Gastroesophageal sphincter (tissue), 4 donors: ENCODE results near the gene ATP8B3. TPM values are rescaled to one million over a fixed set of nuclear protein-coding genes. Genes with fewer than 3 reads are reported as not detected.

Experiments used
- ATAC-seq: fragments of 150-250 bp; one replicate; pipeline ENCODE4 v1.9.1; 2016; ENCODE audit warnings: mild to moderate bottlenecking, moderate library complexity
- H3K27ac ChIP-seq, 4 donors: fragments of 200-600 bp; sonication (generic) in 3 of 4; 1 replicate in 3 of 4; 2 replicates in 1 of 4; pipeline ENCODE4 v1.5.1; 2016 to 2019
- H3K27me3 ChIP-seq: fragments of 200-600 bp; sonication (generic); one replicate; pipeline ENCODE4 v1.5.1; 2019
- H3K36me3 ChIP-seq, 2 donors: fragments of 200-600 bp; sonication (generic); one replicate each; pipeline ENCODE4 v1.5.1; 2019; ENCODE audit warnings: control low read depth in 1 of 2
- H3K4me1 ChIP-seq, 3 donors: fragments of 200-600 bp; sonication (generic); 1 replicate in 2 of 3; 2 replicates in 1 of 3; pipeline ENCODE4 v1.5.1; 2016 to 2019; ENCODE audit warnings: control low read depth in 2 of 3
- H3K4me3 ChIP-seq, 2 donors: fragments of 200-600 bp; sonication (generic); one replicate each; pipeline ENCODE4 v1.5.1; 2019; ENCODE audit warnings: mild to moderate bottlenecking in 1 of 2, moderate library complexity in 1 of 2
- H3K9me3 ChIP-seq, 3 donors: fragments of 200-600 bp; sonication (generic); one replicate each; pipeline ENCODE4 v1.5.1; 2017 to 2019; ENCODE audit warnings: control low read depth in 2 of 3
- CTCF ChIP-seq, 4 experiments: fragments of 200-600 bp in 2 of 4; fragments of 450-650 bp in 2 of 4; sonication (generic) in 1 of 4; IDR thresholded peaks; one replicate each; pipeline ENCODE4 v1.5.1; 2017 to 2019; ENCODE audit warnings: antibody characterized with exemption in 4 of 4, mild to moderate bottlenecking in 2 of 4, moderate library complexity in 2 of 4
- EP300 ChIP-seq: sonication (generic); formaldehyde crosslinking; IDR thresholded peaks from one replicate; pipeline ENCODE4 v1.6.1; 2017; ENCODE audit warnings: antibody characterized with exemption, mild to moderate bottlenecking
- POLR2A ChIP-seq, 2 donors: fragments of 450-650 bp; IDR thresholded peaks; one replicate each; pipeline ENCODE4 v1.6.1; 2017; ENCODE audit warnings: antibody characterized with exemption in 2 of 2, mild to moderate bottlenecking in 2 of 2, moderate library complexity in 1 of 2
- POLR2AphosphoS5 ChIP-seq: sonication (generic); formaldehyde crosslinking; IDR thresholded peaks from one replicate; pipeline ENCODE4 v1.6.1; 2017; ENCODE audit warnings: antibody characterized with exemption
- WGBS, 2 donors: methylation state at CpG; one replicate each; pipeline ENCODE4 v1.1.5; 2018; ENCODE audit warnings: low coverage in 1 of 2; 5-methylcytosine and 5-hydroxymethylcytosine counted together
- total RNA-seq, 4 donors: library from RNA; depleted of rRNA; stranded (reverse); fragments of >200 nt; gene quantifications; one replicate each; pipeline ENCODE4 v1.1.0, GENCODE V29; 2016

Gene ATP8B3
- total RNA-seq, 4 donors from 2014 or later, result 0.27 to 1.4 (median 0.48) TPM

GRCh38 chr19:1789261-1790041, 22.6 kb downstream of the ATP8B3 start:
- Histone ChIP-seq H3K27me3 (peaks cover 87% of the 10 kb centered on the region), H3K27ac (no peak overlapping the region), H3K4me3 (peak overlapping the region in 1 of 2 donors; percentile 22), H3K4me1 (peaks cover 0 to 14% (median 2%) of the 10 kb centered on the region in 3 donors), H3K9me3 (peaks cover 0 to 4% (median 0%) of the 10 kb centered on the region in 3 donors), H3K36me3 (no peaks in the 10 kb centered on the region)
- WGBS, 2 donors, result 11 to 20% methylated on average over 5 to 6 of the region's 59 CpGs
- TF ChIP-seq EP300, result no peak
- TF ChIP-seq CTCF (IDR thresholded peaks at IDR 0.05), result no peak
- TF ChIP-seq POLR2A (IDR thresholded peaks at IDR 0.05), result no peak
- no peak for TF ChIP-seq POLR2AphosphoS5
- ATAC-seq, result no peak

- no peak for TF ChIP-seq EP300
- no peak for TF ChIP-seq POLR2AphosphoS5
- H3K4me1 ChIP-seq, result peaks cover 0 to 14% (median 2%) of the 10 kb centered on the region in 3 donors
- H3K4me3 ChIP-seq, result no peak overlapping the region
- H3K36me3 ChIP-seq, result no peaks in the 10 kb centered on the region
- H3K27ac ChIP-seq, result no peak overlapping the region
- 64 to 72% methylated on average over 8 of the region's 8 CpGs for WGBS, 2 donors
- H3K27me3 ChIP-seq, result peaks cover 92% of the 10 kb centered on the region
- no peak for ATAC-seq
- H3K9me3 ChIP-seq, result peaks cover 0 to 20% (median 0%) of the 10 kb centered on the region in 3 donors
Measured at GRCh38 chr19:1787116-1787515, 25.0 kb downstream of the ATP8B3 start.

GRCh38 chr19:1786668-1787067, 25.4 kb downstream of the ATP8B3 start:
- peaks cover 0 to 25% (median 0%) of the 10 kb centered on the region in 3 donors for H3K9me3 ChIP-seq
- TF ChIP-seq POLR2AphosphoS5 (no peak), EP300 (no peak), CTCF (IDR thresholded peaks at IDR 0.05) (no peak), POLR2A (IDR thresholded peaks at IDR 0.05) (no peak)
- peaks cover 0 to 14% (median 2%) of the 10 kb centered on the region in 3 donors for H3K4me1 ChIP-seq
- H3K36me3 ChIP-seq, result no peaks in the 10 kb centered on the region
- no peak for ATAC-seq
- no peak overlapping the region for H3K4me3 ChIP-seq
- peaks cover 92% of the 10 kb centered on the region for H3K27me3 ChIP-seq
- no peak overlapping the region for H3K27ac ChIP-seq
- no CpG with 5 or more reads among the region's 8 CpGs for WGBS, 2 donors

DNA sequence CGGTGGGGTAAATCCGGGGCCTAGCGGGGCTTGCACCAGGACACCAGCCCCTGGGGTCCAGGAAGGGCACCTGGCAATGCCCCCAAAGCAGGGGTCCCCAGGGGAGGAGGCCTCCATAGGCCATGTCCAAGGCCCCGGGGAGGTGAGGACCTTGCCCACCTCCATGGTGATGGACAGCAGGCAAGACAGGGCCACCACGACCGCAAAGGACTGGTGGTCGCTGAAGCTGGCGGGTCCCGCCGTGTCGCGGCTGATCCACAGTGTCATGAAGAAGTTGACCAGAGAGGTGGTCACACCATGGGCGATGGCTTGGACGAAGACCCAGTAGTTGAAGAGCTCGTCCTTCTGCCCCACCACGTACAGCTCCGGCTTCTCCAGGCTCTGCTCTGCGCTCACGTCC, 26.8 kb downstream of the ATP8B3 start:
- no peaks in the 10 kb centered on the region for H3K36me3 ChIP-seq
- H3K4me3 ChIP-seq, result no peak overlapping the region
- H3K4me1 ChIP-seq, result peaks cover 0 to 14% (median 2%) of the 10 kb centered on the region in 3 donors
- 94% methylated on average over 8 of the region's 19 CpGs; no CpG with 5 or more reads in 1 of the 2 donors for WGBS, 2 donors
- ATAC-seq, result no peak
- H3K27ac ChIP-seq, result no peak overlapping the region
- no peak for TF ChIP-seq CTCF (IDR thresholded peaks at IDR 0.05)
- TF ChIP-seq POLR2A (IDR thresholded peaks at IDR 0.05), result no peak
- no peak for TF ChIP-seq POLR2AphosphoS5
- TF ChIP-seq EP300, result no peak
- H3K9me3 ChIP-seq, result peaks cover 0 to 28% (median 0%) of the 10 kb centered on the region in 3 donors
- H3K27me3 ChIP-seq, result peaks cover 92% of the 10 kb centered on the region

DNA sequence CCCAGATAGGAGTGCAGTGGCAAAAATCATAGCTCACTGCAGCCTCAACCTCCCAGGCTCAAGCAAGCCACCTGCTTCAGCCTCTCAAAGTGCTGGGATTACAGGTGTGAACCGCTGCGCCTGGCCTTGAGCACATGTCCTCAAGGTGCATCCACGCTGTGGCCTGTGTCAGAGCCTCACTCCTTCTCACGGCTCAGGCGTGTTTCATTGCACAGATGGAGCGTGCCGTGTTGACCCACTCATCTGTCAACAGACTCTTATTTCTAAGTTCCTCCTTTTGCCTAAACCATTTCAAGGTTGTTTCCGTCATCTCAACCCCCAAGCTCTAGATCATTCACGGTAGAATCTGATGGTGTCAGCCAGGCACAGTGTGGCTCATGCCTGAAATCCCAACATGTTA, 28.2 kb downstream of the ATP8B3 start:
- H3K4me3 ChIP-seq, result no peak overlapping the region
- TF ChIP-seq CTCF (IDR thresholded peaks at IDR 0.05), result no peak
- TF ChIP-seq EP300, result no peak
- no peak for TF ChIP-seq POLR2AphosphoS5
- TF ChIP-seq POLR2A (IDR thresholded peaks at IDR 0.05), result no peak
- 84% methylated on average over 7 of the region's 9 CpGs; no CpG with 5 or more reads in 1 of the 2 donors for WGBS, 2 donors
- H3K4me1 ChIP-seq, result peaks cover 0 to 3% (median 0%) of the 10 kb centered on the region in 3 donors
- H3K27ac ChIP-seq, result no peak overlapping the region
- H3K9me3 ChIP-seq, result peaks cover 0 to 28% (median 0%) of the 10 kb centered on the region in 3 donors
- no peak for ATAC-seq
- no peaks in the 10 kb centered on the region for H3K36me3 ChIP-seq
- H3K27me3 ChIP-seq, result peaks cover 95% of the 10 kb centered on the region
